Skeletal muscle tissue (tissue), 4 donors: Measurements from ENCODE around the gene JOSD1. TPM values are rescaled to one million over a fixed set of nuclear protein-coding genes. Genes with fewer than 3 reads are reported as not detected.
A peak's percentile ranks its signal among the peaks of the same experiment; 100 is the strongest.

Source experiments
- H3K27ac ChIP-seq: one replicate; pipeline ENCODE4 v1.7.0; 2013; ENCODE audit warnings: mild to moderate bottlenecking, low read depth, low read length, inconsistent platforms
- H3K27me3 ChIP-seq, 3 donors: one replicate each; pipeline ENCODE4 v1.7.0; 2013; ENCODE audit warnings: low read length in 3 of 3; ENCODE audit not compliant: control insufficient read depth in 3 of 3, insufficient read depth in 3 of 3
- H3K36me3 ChIP-seq, 3 donors: one replicate each; pipeline ENCODE4 v1.7.0; 2013; ENCODE audit warnings: low read length in 3 of 3; ENCODE audit not compliant: control insufficient read depth in 3 of 3, insufficient read depth in 3 of 3
- H3K4me1 ChIP-seq, 3 donors: one replicate each; pipeline ENCODE4 v1.7.0; 2013; ENCODE audit warnings: low read length in 3 of 3, mild to moderate bottlenecking in 3 of 3; ENCODE audit not compliant: control insufficient read depth in 3 of 3, insufficient read depth in 3 of 3
- H3K4me3 ChIP-seq, 3 donors: one replicate each; pipeline ENCODE4 v1.7.0; 2013; ENCODE audit warnings: low read length in 3 of 3
- H3K9ac ChIP-seq, 3 donors: one replicate each; pipeline ENCODE4 v1.7.0; 2013; ENCODE audit warnings: low read length in 3 of 3, mild to moderate bottlenecking in 3 of 3, moderate library complexity in 2 of 3, low read depth in 1 of 3
- H3K9me3 ChIP-seq, 3 donors: one replicate each; pipeline ENCODE4 v1.7.0; 2013; ENCODE audit warnings: low read length in 3 of 3; ENCODE audit not compliant: control insufficient read depth in 3 of 3
- total RNA-seq: library from RNA; depleted of rRNA; stranded (reverse); fragments of >200 nt; gene quantifications from one replicate; pipeline ENCODE4 v1.2.3, GENCODE V29; 2014
- donor health status: Osteomylitis.

The JOSD1 gene
- total RNA-seq, 1 donor from 2014 or later, result 25.1 TPM

DNA sequence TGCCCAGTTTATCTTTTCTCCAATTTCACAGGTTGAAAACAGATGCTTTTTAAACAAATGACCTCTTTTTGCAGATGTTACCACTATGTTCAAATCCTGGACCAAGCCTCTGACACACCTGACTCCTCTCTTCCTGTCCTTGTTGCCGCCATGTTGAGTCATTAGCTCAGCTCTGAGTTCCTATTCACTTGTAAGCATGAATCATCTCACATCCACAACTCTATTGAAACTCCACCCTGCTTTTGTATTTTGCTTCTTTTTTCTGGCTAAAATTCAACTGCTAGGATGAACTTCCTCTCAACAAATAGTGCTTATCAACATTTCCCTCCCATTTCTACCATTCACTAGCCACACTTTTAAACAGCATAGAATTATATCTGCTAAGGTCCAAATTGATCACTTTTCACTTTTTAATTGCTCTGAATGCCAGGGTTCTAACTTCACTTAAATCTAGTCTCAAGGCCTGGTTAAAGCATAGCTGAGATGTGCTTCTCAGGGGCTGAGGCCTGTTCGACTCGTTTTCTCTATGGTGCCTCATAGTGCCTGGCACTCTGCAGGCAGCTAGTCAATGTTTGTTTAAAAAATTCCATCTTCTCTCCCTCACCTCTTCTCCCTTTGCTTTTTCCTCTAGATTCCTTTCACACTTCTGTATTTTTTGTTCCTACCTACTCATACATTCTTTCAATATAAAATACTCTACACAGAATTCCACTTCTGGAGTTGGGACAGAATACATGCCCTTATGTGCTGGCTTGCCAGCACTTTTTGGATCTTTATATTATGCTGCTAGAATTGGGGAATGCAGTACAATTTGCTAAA is 3.9 kb downstream of the JOSD1 start:
- Histone ChIP-seq H3K27me3 (no peaks in the 10 kb centered on the region), H3K9ac (no peak overlapping the region), H3K27ac (no peak overlapping the region), H3K4me1 (peaks cover 26 to 41% (median 41%) of the 10 kb centered on the region in 3 donors), H3K36me3 (peaks cover 2 to 20% (median 11%) of the 10 kb centered on the region in 3 donors), H3K4me3 (no peak overlapping the region), H3K9me3 (no peaks in the 10 kb centered on the region)

DNA sequence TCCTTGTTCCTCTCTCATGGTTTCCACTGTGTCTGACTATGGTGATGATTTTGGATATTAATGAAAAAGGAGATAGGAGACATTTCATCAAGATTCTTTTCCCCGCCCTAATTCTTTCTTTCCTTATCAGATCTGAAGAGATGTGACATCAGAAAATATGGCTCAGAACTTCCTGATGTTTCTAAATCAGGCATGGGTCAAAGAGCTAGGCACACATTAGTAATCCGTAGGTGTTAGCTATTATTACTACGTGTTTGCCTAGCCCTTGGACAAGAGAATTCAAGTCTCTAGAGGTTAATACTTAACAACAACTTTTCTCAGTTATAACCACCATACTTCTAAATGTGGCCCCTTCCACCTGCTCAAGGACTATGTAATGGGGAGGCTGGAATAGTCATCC is 5.8 kb downstream of the JOSD1 start:
- Histone ChIP-seq H3K4me3 (no peak overlapping the region), H3K27me3 (no peaks in the 10 kb centered on the region), H3K27ac (no peak overlapping the region), H3K4me1 (peaks cover 21 to 35% (median 32%) of the 10 kb centered on the region in 3 donors), H3K36me3 (peaks cover 4 to 21% (median 17%) of the 10 kb centered on the region in 3 donors), H3K9me3 (no peaks in the 10 kb centered on the region), H3K9ac (no peak overlapping the region)

DNA sequence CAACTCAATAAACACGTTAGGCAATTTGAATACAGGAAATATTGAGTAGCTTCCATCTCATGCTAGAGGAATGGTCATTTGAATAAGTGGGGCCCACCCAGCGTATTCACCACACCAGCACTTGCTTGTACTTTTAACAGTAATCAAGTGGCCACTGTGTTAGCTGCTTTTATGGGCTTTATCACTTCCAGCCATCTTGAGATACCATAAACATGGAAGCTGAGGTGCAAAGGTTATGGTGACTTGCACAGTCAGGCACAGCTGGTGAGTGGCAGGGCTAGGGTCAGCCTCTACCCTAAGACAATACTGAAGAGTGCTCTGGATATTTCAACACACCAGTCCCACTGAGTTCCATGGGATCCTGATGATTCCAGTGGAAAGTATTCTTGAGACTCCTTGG is 6.7 kb downstream of the JOSD1 start:
- Histone ChIP-seq H3K27ac (no peak overlapping the region), H3K9me3 (no peaks in the 10 kb centered on the region), H3K4me1 (peaks cover 13 to 26% (median 23%) of the 10 kb centered on the region in 3 donors), H3K4me3 (no peak overlapping the region), H3K9ac (no peak overlapping the region), H3K27me3 (no peaks in the 10 kb centered on the region), H3K36me3 (peaks cover 6 to 25% (median 24%) of the 10 kb centered on the region in 3 donors)

DNA sequence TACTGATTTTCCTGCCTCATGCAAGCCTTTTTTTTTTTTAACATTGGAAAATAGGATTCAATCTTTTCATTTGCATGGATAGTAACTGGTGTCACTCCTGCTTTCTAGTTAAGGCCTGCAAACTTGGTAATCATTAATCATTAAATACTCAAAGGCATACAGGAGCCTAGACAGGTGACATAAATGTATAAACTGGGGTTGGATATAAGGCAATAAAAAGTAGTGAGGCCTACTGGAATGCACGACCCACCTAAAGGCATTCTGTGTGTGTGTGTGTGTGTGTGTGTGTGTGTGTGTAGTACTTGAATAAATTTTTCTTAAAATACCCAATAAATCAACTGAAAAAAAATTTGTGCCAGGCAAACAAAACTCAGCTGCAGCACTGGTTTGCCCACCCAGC is 11.1 kb downstream of the JOSD1 start:
- H3K9me3 ChIP-seq, result no peaks in the 10 kb centered on the region
- no peak overlapping the region for H3K27ac ChIP-seq
- H3K36me3 ChIP-seq, result peaks cover 37 to 58% (median 50%) of the 10 kb centered on the region in 3 donors
- no peak overlapping the region for H3K4me3 ChIP-seq
- no peak overlapping the region for H3K9ac ChIP-seq
- H3K27me3 ChIP-seq, result no peaks in the 10 kb centered on the region
- H3K4me1 ChIP-seq, result no peaks in the 10 kb centered on the region

DNA sequence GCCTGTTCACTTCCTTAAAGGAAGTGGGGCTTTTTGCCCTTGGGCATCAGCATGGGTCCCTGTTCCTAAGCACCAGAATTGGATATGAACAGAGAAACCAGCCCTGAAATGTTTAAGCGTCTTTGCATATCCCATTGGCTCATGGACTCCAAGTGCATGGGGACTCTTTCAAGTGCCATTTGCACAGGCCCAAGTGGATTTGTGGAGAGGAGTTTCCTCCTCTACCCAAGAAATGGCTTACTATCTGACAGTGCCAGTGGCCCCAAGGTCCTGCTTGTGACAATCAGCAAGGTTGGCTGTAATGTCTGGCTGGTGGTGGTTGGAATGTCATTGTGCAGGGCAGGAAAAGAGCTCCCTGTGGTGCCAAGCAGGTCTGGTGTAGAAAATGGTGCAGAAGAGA is 15.0 kb downstream of the JOSD1 start:
- peaks cover 7 to 17% (median 11%) of the 10 kb centered on the region in 3 donors for H3K4me1 ChIP-seq
- no peak overlapping the region for H3K4me3 ChIP-seq
- H3K27ac ChIP-seq, result no peak overlapping the region
- H3K27me3 ChIP-seq, result no peaks in the 10 kb centered on the region
- no peak overlapping the region for H3K9ac ChIP-seq
- H3K36me3 ChIP-seq, result peaks cover 55 to 67% (median 56%) of the 10 kb centered on the region in 3 donors
- no peaks in the 10 kb centered on the region for H3K9me3 ChIP-seq

DNA sequence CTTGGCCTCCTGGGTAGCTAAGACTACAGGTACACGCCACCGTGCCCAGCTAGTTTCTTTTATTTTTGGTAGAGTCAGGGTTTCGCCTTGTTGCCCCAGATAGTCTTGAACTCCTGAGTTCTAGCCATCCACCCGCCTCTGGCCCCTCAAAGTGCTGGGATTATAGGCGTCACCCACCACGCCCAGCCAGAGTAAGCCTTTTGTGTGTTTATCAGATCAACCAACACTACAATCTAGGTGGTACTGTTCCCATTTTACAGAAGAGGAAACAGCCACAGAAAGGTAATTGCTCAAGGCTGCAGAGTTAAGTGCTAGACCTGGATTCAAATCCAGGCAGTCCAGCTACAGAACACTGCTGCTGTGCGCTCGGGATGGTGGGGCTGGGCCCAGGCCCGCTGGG is 15.8 kb downstream of the JOSD1 start:
- no peaks in the 10 kb centered on the region for H3K27me3 ChIP-seq
- H3K27ac ChIP-seq, result no peak overlapping the region
- H3K9me3 ChIP-seq, result no peaks in the 10 kb centered on the region
- H3K4me1 ChIP-seq, result peaks cover 7 to 17% (median 11%) of the 10 kb centered on the region in 3 donors
- no peak overlapping the region for H3K9ac ChIP-seq
- no peak overlapping the region for H3K4me3 ChIP-seq
- H3K36me3 ChIP-seq, result peaks cover 54 to 64% (median 54%) of the 10 kb centered on the region in 3 donors

DNA sequence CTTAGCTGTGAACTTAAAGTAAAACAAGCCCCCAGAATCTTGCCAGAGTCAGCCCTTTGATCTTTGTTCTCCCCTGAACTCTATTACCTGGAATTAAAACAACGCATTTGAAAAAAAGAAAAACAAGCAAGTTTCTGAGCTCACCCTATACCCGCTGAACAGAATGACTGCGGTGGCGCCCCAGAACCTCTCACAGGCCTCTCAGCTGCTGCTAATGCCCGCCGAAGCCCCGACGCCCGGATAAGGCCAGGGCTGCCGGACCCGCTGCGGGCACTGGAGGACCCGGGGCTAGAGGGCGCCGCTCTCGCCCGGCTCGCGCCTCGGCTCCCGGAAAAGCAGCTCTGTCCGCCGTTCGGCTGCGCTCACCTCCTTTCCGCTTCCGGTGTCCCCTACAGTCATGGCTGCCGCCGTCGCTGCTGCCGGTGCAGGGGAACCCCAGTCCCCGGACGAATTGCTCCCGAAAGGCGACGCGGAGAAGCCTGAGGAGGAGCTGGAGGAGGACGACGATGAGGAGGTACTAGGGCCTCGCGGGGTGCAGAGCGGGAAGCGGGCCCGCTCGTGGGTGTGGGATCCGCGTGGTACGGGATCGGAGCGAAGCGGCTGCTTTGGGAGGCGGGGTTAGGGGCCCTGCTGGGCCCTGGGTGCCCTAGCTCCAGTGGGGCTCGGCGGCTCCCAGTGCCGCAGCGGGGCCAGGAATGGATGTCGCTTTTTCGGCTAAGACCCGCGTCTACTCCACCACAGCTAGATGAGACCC is 19.0 kb downstream of the JOSD1 start, which contains the start of gene TOMM22:
TOMM22 (plus strand) TSS at position 376 of the 754 bp plus-strand sequence; CDS start at position 398, 22 bp downstream.
- no peaks in the 10 kb centered on the region for H3K9me3 ChIP-seq
- H3K4me3 ChIP-seq, result peak within 1 kb of the TSS; percentile 89 to 99 (median 99)
- H3K27ac ChIP-seq, result peak within 1 kb of the TSS; percentile 44
- no peaks in the 10 kb centered on the region for H3K27me3 ChIP-seq
- H3K9ac ChIP-seq, result peak within 1 kb of the TSS; percentile 93 to 97 (median 94)
- H3K36me3 ChIP-seq, result peaks cover 26 to 37% (median 35%) of the 10 kb centered on the region in 3 donors
- H3K4me1 ChIP-seq, result peaks cover 7 to 17% (median 11%) of the 10 kb centered on the region in 3 donors

DNA sequence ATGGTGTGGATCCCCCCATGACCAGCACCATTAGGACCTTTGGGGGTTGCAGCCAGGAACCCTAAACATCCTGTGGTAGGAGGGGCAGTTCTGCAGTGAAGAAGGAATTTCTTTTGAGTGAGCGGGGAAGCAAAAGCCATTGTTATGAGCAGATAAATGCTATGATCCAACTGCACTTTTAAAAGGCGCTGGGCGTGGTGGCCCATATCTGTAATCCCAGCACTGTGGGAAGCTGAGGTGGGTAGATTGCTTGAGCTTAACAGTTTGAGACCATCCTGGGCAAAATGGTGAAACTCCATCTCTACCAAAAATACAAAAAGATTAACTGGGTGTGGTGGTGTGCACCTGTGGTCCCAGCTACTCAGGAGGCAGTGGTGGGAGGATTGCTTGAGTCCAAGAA is 24.9 kb downstream of the JOSD1 start:
- Histone ChIP-seq H3K27ac (no peak overlapping the region), H3K27me3 (no peaks in the 10 kb centered on the region), H3K9ac (no peak overlapping the region), H3K4me3 (no peak overlapping the region), H3K36me3 (peaks cover 14 to 22% (median 18%) of the 10 kb centered on the region in 3 donors), H3K4me1 (no peaks in the 10 kb centered on the region), H3K9me3 (no peaks in the 10 kb centered on the region)

DNA sequence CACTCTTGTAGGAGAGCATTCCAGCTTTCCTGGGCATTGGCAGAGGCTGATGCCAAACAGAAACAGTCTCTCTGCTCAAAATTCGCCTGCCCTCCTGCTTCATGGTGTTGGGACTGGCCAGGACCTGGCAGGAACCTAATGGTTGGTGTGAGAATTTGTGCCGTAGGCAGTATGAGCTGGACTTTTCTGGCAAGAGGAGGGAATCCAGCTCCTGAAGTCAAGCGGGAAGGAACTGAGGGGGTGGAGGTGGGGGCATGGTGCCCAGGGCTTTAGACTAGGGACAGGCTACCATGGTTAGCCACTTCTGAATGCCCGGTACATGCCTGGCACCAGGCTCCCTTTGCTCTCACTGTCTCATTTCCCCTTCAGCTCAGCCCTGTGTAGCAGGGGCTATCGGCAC is 25.9 kb downstream of the JOSD1 start:
- no peak overlapping the region for H3K27ac ChIP-seq
- H3K9me3 ChIP-seq, result no peaks in the 10 kb centered on the region
- no peak overlapping the region for H3K9ac ChIP-seq
- no peaks in the 10 kb centered on the region for H3K4me1 ChIP-seq
- peaks cover 17 to 24% (median 20%) of the 10 kb centered on the region in 3 donors for H3K36me3 ChIP-seq
- no peak overlapping the region for H3K4me3 ChIP-seq
- no peaks in the 10 kb centered on the region for H3K27me3 ChIP-seq
